Measurements from ENCODE around the gene ZNF784. TPM values are rescaled to one million over a fixed set of nuclear protein-coding genes. Genes with fewer than 3 reads are reported as not detected.

Gene ZNF784
- total RNA-seq, 1 experiment from 2014 or later = 3.6 TPM

DNA sequence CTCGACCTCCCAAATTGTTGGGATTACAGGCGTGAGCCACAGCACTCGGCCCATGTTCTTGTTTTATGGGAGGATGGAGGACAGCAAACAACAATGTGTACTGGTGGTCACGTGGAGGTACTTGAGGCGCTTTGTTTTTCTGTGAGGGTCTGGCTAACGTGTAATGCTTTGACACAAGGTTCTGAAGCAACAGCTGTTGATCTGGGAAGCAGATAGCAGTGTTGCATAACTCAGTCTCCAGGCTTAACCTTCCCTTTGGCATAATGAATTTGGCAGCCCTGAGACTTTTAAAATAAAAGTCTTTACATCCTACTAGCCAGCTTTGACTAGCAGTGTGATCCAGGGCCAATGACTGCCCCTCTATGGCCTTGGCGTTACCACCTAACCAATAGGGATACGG lies 9.5 kb upstream of the ZNF784 start:
- no peak for DNase-seq (ENCODE audit: low read depth)
- in situ Hi-C loops (cut with HindIII; ENCODE audit: low pct_unique_long_range_greater_than_20kb, low sequenced_read_pairs) = no loop called here

DNA sequence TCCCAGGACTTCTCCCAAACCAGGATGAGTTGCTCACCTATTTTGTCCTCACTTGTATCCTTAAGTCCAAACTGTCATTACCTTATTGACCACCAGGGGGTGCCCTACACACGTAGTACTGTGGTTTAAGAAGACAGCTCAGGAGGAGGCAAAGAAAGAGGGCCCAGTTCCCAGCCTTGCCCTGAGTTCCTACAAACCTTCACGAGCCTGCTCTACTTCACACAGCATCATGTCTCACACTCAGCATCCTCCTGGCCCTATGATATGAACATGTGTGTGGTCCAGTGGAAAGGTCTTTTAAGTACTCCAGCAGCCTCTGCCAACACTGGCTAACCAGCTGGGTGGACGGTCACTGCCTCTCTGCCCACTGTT lies 8.1 kb upstream of the ZNF784 start:
- in situ Hi-C loops (cut with HindIII; ENCODE audit: low pct_unique_long_range_greater_than_20kb, low sequenced_read_pairs) = no loop called here
- DNase-seq (ENCODE audit: low read depth) = peak; percentile 84

DNA sequence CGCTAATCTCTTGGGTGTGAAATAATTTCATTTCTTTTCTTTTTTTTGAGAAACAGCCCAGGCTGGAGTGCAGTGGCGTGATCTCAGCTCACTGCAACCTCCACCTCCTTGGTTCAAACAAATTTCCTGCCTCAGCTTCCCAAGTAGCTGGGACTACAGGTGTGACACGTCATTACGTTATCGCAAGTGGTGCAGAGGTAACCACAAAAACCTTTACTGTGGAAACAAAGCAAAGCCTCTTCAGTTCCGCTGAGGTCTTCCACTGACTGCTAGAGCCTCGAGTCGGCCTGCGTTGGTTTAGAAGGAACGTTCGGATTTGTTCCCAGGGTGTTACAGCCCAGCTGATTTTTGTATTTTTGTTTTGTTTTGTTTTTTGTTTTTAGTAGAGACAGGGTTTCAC lies 2.0 kb upstream of the ZNF784 start:
- no peak for DNase-seq (ENCODE audit: low read depth)
- in situ Hi-C loops (cut with HindIII; ENCODE audit: low pct_unique_long_range_greater_than_20kb, low sequenced_read_pairs) = loop anchor here (10.0 kb wide), 1 partner anchor 452 kb away; no protein-coding TSS in a partner anchor

DNA sequence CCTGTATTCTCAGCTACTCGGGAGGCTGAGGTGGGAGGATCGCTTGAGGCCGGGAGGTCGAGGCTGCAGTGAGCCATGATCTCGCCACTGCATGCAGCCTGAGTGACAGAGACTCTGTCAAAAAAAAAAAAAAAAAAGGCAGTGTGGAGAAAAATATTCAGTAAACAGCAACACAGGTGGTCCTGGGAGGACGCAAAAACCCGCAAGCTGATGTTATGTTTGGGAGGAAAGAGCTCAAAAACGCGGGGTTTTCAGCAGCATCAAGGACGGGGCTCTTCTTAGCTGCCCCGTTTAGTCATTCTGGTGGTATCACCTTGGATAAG lies 599 bp upstream of the ZNF784 start:
- no peak for DNase-seq (ENCODE audit: low read depth)
- in situ Hi-C loops (cut with HindIII; ENCODE audit: low pct_unique_long_range_greater_than_20kb, low sequenced_read_pairs) = loop anchor here (10.0 kb wide), 1 partner anchor 450 kb away; no protein-coding TSS in a partner anchor

DNA sequence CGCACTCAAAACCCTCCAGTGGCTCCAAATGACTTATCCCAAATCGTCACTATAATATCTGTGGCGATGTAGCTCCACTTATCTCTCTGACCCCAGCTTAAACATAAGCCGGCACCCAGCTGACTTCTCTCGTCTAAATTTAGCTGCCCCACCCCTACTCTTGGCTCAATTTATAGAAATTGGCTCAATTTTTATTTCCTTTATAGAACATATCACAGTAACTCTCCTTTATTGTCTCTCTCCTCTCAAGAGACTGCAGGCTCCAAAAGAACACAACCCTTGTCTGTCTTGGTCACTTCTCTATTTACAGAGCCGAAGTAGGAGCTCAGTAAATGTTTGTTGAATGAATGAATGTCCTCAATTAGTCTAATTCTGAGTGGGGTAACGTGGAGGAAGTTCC lies 805 bp downstream of the ZNF784 start:
- in situ Hi-C loops (cut with HindIII; ENCODE audit: low pct_unique_long_range_greater_than_20kb, low sequenced_read_pairs) = loop anchor here (10.0 kb wide), 1 partner anchor 449 kb away; no protein-coding TSS in a partner anchor
- DNase-seq (ENCODE audit: low read depth) = no peak

DNA sequence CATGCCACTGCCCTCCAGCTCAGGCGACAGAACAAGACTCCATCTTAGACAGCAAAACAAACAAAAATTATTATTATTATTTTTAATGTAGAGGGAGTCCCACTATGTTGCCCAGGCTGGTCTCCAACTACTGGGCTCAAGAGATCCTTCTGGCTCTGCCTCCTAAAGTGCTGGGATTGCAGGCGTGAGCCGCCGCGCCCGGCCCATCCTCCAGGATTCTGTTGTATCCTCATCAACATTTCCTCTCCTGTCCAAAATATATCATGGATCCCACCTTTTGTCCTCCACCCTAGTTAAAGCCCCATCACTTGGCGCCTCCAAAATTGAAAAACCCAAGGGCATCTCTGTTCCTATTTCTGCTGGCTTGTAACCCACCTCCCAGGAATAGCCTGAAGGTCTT lies 1.2 kb downstream of the ZNF784 start:
- in situ Hi-C loops (cut with HindIII; ENCODE audit: low pct_unique_long_range_greater_than_20kb, low sequenced_read_pairs) = loop anchor here (10.0 kb wide), 1 partner anchor 448 kb away; no protein-coding TSS in a partner anchor
- no peak for DNase-seq (ENCODE audit: low read depth)

DNA sequence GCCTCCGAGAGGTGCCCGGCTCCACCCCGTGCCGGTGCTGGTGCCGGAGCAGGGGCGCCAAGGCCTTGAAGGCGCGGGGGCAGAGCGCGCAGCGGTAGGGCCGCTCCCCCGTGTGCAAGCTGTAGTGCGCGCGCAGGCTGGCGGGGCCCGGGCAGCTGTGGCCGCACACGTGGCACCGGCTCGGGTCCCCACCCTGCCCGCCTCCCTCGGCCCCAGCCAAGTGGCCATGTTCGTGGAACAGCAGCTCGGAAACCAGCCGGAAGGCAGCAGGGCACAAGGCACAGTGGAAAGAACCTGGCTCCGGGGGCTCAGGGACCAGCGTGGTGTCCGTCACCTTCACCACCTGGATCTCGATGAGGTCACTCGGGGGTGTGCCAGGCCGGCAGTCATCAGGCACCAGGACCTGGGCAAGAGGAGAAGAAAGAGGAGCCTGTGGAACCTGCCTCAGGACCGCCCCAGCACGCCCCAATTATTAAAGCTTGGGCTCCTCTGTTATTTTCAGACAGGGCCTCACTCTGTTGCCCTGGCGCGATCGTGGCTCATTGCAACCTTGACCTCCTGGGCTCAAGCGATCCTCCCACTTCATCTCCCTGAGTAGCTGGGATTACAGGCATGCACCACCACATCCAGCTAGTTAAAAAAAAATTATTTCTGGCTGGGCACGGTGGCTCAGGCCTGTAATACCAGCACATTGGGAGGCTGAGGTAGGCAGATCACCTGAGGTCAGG lies 2.0 kb downstream of the ZNF784 start:
- in situ Hi-C loops (cut with HindIII; ENCODE audit: low pct_unique_long_range_greater_than_20kb, low sequenced_read_pairs) = loop anchor here (10.0 kb wide), 1 partner anchor 448 kb away; no protein-coding TSS in a partner anchor
- DNase-seq (ENCODE audit: low read depth) = no peak

DNA sequence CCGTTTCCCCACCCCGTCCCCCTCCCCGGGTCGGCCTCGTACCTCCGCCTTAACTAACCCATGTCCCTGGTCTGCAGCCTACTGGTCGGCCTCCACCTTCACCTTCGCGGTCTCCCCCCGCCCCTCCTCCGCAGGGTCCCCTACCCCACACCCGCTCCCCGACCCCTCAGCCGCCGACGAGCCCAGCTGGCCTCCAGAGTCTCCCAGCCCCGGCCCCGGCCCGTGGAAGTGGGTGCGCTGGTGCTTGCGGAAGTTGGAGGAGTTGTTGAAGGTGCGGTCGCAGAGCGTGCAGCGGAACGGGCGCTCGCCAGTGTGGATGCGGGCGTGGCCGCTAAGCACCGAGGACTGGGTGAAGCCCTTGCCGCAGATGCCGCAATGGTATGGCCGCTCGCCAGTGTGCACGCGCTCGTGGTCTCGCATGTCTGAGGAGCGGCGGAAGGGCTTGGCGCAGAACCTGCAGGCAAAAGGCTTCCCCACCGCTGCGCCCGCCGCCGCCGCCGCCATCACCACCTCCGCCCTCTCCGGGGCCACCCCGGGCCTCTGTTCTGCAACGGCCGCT lies 2.6 kb downstream of the ZNF784 start:
- no peak for DNase-seq (ENCODE audit: low read depth)
- in situ Hi-C loops (cut with HindIII; ENCODE audit: low pct_unique_long_range_greater_than_20kb, low sequenced_read_pairs) = loop anchor here (10.0 kb wide), 1 partner anchor 447 kb away; no protein-coding TSS in a partner anchor

DNA sequence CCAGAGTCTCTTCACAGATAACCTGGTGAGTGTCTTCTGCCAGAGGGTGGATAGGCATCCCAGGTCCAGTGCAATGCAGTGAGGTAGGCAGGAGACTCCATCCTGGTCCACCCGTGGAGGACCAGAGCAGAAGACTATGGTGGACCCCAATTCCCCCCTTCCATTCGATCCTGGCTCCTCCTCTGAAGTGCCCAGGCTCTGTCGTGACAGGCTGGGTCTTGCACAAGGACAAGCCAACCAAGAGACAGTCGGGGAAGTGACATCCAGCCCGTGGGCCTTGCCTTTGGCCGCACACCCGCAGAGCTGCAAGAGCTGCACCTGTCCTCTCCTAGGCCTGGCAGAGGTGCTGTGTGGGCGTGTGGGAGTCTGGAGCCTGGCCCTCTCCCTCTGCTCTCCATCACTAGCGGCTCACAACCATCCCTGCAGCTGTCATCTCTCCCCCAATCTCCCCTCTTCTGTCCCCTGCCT lies 3.1 kb downstream of the ZNF784 start:
- in situ Hi-C loops (cut with HindIII; ENCODE audit: low pct_unique_long_range_greater_than_20kb, low sequenced_read_pairs) = loop anchor here (10.0 kb wide), 1 partner anchor 446 kb away; no protein-coding TSS in a partner anchor
- DNase-seq (ENCODE audit: low read depth) = no peak

DNA sequence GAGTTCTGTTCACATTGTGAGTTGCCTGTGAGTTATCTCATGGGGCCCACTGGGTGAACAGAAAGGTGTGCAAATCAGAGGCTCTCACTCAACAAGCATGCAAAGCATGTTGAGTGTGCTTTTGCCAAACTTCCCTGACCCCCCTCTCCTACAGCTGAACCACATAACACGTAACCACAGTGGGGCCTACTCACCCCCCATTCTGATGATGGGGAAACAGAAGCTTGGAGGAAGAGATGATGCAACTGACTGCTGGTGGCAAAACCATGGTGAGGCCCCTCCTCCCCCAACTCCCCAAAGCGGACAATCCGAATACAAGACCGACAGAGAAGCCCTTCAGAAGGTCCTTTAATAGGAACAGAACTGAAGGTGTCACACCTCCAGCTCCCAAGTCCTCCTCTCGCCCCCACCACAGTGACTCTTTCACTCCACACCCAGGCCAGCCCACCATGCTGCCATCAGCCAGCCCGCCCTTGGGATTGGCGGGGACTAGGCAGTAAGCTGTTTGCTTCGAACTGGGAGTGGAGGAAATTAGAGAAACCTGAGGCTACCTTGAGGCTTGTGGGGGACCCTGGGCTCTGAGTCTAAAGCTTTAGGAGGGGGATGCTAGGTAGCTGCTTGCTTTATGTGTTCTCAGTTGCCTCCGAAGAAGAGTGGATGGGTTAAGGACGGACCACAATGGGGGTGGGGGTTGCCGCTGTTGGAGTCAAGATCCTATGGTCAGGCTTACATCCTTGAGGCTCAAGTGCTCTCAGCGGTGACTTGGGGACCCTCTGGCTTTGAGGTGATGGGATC lies 3.8 kb downstream of the ZNF784 start:
- DNase-seq (ENCODE audit: low read depth) = no peak
- in situ Hi-C loops (cut with HindIII; ENCODE audit: low pct_unique_long_range_greater_than_20kb, low sequenced_read_pairs) = loop anchor here (10.0 kb wide), 1 partner anchor 446 kb away; no protein-coding TSS in a partner anchor

DNA sequence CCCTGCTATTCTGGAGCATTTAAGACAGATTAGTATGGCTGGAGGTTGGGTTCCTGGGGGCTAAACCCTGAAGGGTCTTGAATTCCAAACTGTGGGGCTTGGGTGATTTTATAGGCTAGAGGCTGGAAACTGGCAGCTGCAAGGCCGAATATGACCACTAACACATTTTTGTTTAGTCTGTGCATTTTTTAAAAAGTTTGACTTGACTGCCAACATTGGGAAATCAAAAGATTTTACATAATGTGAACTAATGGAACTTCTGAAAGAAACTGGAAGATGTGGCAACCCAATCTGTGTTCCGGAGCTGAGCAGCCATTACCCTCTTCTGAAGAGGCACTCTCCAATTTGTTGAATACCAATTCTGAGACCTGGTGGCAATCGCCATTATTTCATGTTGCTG lies 5.1 kb downstream of the ZNF784 start:
- no peak for DNase-seq (ENCODE audit: low read depth)
- in situ Hi-C loops (cut with HindIII; ENCODE audit: low pct_unique_long_range_greater_than_20kb, low sequenced_read_pairs) = no loop called here

DNA sequence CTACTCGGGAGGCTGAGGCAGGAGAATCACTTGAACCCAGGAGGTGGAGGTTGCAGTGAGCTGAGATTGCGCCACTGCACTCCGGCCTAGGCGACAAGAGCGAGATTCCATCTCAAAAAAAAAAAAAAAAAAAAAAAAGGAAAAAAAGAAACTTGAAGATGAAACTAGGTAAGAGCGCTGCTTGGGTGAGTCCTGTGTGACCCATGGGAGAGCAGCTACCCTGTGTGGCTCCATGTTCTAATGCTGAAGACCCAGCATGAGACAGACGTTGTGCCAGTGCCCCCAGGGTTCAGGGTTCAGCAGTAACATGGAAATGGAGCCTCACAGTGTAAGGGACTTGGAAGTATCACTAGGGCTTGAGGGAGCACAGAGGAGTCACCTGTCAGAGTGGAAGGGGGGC lies 5.9 kb downstream of the ZNF784 start:
- DNase-seq (ENCODE audit: low read depth) = no peak
- in situ Hi-C loops (cut with HindIII; ENCODE audit: low pct_unique_long_range_greater_than_20kb, low sequenced_read_pairs) = no loop called here

DNA sequence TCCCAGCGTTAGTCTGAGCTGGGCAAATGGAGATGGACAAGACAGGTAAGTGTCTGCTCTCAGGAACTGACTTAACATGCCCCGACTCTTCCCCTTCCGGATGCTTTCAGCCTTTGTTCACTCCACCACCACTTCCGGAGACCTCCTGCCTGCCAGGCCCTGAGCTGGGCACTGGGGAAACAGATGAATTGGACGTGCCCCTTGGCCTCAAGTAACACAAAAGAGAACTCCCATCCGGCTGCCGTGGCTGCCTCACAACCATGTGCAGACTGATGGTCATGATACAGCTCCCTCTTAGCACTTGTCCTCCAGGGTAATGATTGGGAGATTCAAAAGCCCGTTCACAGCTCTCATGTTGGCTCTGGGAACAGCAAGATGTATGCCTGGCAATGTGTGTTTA lies 6.9 kb downstream of the ZNF784 start:
- in situ Hi-C loops (cut with HindIII; ENCODE audit: low pct_unique_long_range_greater_than_20kb, low sequenced_read_pairs) = no loop called here
- no peak for DNase-seq (ENCODE audit: low read depth)

DNA sequence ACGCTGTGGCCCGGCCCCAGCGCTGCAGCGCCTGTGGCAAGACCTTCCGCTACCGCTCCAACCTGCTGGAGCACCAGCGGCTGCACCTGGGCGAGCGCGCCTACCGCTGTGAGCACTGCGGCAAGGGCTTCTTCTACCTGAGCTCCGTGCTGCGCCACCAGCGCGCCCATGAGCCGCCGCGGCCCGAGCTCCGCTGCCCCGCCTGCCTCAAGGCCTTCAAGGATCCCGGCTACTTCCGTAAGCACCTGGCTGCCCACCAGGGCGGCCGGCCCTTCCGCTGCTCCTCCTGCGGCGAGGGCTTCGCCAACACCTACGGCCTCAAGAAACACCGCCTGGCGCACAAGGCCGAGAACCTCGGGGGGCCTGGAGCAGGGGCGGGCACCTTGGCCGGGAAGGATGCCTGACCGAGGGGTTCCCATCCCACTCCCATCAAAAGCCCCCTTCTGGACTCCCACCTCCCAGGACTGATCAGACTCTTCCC lies 7.9 kb downstream of the ZNF784 start:
- in situ Hi-C loops (cut with HindIII; ENCODE audit: low pct_unique_long_range_greater_than_20kb, low sequenced_read_pairs) = no loop called here

DNA sequence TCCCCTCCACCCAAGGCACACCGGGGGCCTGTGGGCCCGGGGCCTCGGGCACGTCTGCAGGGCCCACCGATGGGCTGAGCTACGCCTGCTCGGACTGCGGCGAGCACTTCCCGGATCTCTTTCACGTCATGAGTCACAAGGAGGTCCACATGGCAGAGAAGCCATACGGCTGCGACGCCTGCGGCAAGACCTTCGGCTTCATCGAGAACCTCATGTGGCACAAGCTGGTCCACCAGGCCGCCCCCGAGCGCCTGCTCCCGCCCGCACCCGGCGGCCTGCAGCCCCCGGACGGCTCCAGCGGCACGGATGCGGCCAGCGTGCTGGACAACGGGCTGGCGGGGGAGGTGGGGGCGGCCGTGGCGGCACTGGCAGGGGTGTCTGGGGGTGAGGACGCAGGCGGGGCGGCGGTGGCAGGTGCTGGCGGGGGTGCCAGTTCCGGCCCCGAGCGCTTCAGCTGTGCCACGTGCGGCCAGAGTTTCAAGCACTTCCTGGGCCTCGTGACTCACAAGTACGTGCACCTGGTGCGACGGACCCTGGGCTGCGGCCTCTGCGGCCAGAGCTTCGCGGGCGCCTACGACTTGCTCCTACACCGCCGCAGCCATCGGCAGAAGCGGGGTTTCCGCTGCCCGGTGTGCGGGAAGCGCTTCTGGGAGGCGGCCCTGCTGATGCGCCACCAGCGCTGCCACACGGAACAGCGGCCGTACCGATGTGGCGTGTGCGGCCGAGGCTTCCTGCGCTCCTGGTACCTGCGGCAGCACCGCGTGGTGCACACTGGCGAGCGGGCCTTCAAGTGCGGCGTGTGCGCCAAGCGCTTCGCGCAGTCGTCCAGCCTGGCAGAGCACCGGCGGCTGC lies 8.6 kb downstream of the ZNF784 start:
- in situ Hi-C loops (cut with HindIII; ENCODE audit: low pct_unique_long_range_greater_than_20kb, low sequenced_read_pairs) = no loop called here
- DNase-seq (ENCODE audit: low read depth) = no peak

More for the DNA sequence above, 7.9 kb downstream of the ZNF784 start:
- DNase-seq (ENCODE audit: low read depth) = no peak

DNA sequence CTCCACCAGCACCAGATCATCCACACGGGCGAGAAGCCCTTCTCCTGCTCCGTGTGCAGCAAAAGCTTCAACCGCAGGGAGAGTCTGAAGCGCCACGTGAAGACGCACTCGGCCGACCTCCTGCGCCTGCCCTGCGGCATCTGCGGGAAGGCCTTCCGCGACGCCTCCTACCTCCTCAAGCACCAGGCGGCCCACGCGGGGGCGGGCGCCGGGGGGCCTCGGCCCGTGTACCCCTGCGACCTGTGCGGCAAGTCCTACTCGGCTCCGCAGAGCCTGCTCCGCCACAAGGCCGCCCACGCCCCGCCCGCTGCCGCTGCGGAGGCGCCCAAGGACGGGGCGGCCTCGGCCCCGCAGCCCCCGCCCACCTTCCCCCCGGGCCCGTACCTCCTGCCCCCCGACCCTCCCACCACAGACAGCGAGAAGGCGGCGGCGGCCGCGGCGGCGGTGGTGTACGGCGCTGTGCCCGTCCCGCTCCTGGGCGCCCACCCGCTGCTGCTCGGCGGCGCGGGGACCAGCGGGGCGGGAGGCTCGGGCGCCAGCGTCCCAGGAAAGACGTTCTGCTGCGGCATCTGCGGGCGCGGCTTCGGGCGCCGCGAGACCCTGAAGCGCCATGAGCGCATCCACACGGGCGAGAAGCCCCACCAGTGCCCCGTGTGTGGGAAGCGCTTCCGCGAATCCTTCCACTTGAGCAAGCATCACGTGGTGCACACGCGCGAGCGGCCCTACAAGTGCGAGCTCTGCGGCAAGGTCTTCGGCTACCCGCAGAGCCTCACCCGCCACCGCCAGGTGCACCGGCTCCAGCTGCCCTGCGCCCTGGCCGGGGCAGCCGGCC lies 9.4 kb downstream of the ZNF784 start:
- in situ Hi-C loops (cut with HindIII; ENCODE audit: low pct_unique_long_range_greater_than_20kb, low sequenced_read_pairs) = no loop called here
- DNase-seq (ENCODE audit: low read depth) = no peak

All from Caki2 (cell line).